ENCODE data around the gene FSTL4.
"Not testable (repeated sequence)": the region's sequence is repeated elsewhere in the genome, so short reads cannot be mapped to it uniquely, and the experiment has no call there.

The FSTL4 gene

GRCh38 chr5:133199417-133200178, 412.7 kb downstream of the FSTL4 start:
- DNase-seq, result no peak

GRCh38 chr5:133198511-133198910, 413.8 kb downstream of the FSTL4 start:
- DNase-seq, result no peak

- no peak for DNase-seq
Measured at GRCh38 chr5:133196441-133197085, 415.8 kb downstream of the FSTL4 start.

- no peak for DNase-seq
Measured at GRCh38 chr5:133195250-133195649, 417.1 kb downstream of the FSTL4 start.

- no peak for DNase-seq
Measured at GRCh38 chr5:133193794-133194193, 418.5 kb downstream of the FSTL4 start.

GRCh38 chr5:133192716-133193115, 419.6 kb downstream of the FSTL4 start:
- no peak for DNase-seq

- no peak for DNase-seq
Measured at GRCh38 chr5:133189881-133190280, 422.5 kb downstream of the FSTL4 start.

GRCh38 chr5:133179405-133179804, 432.9 kb downstream of the FSTL4 start:
- DNase-seq, result no peak

- DNase-seq, result not testable (repeated sequence)
Measured at GRCh38 chr5:133170756-133171387, 441.5 kb downstream of the FSTL4 start.

- no peak for DNase-seq
Measured at GRCh38 chr5:133164759-133165158, 447.6 kb downstream of the FSTL4 start.

- DNase-seq, result no peak
Measured at GRCh38 chr5:133163839-133164238, 448.5 kb downstream of the FSTL4 start.

GRCh38 chr5:133159543-133159942, 452.8 kb downstream of the FSTL4 start:
- DNase-seq, result no peak

- DNase-seq, result no peak
Measured at GRCh38 chr5:133155326-133155969, 456.9 kb downstream of the FSTL4 start.

- no peak for DNase-seq
Measured at GRCh38 chr5:133154274-133155075, 457.9 kb downstream of the FSTL4 start.

GRCh38 chr5:133150909-133151544, 461.3 kb downstream of the FSTL4 start:
- peak; percentile 12 for DNase-seq

GRCh38 chr5:133149345-133149744, 463.0 kb downstream of the FSTL4 start:
- DNase-seq, result no peak

- no peak for DNase-seq
Measured at GRCh38 chr5:133147815-133148567, 464.4 kb downstream of the FSTL4 start.

- DNase-seq, result no peak
Measured at GRCh38 chr5:133147411-133147810, 464.9 kb downstream of the FSTL4 start.

All from OCI-M1 (cell line).